Loucy (cell line): Measurements from ENCODE around the gene MEGF8.

Experiments
- H2AFZ ChIP-seq: fragments of 200-600 bp; sonication (generic); 2 replicates; pipeline ENCODE4 v1.6.0; 2016; ENCODE audit warnings: antibody characterized with exemption, mild to moderate bottlenecking, low read length, moderate library complexity
- H3F3A ChIP-seq: fragments of 200-600 bp; 2 replicates; pipeline ENCODE4 v1.6.0; 2016; ENCODE audit warnings: antibody characterized with exemption, low read depth, mild to moderate bottlenecking
- H3K27me3 ChIP-seq: fragments of 200-600 bp; sonication (generic); 2 replicates; pipeline ENCODE4 v1.6.1; 2014; ENCODE audit warnings: low read length, mild to moderate bottlenecking; ENCODE audit not compliant: insufficient read depth, poor library complexity, severe bottlenecking
- H3K36me3 ChIP-seq: fragments of 200-600 bp; sonication (generic); 2 replicates; pipeline ENCODE4 v1.6.1; 2016; ENCODE audit warnings: low read length; ENCODE audit not compliant: insufficient read depth
- H3K4me1 ChIP-seq: fragments of 200-600 bp; sonication (generic); 2 replicates; pipeline ENCODE4 v1.5.1; 2014; ENCODE audit warnings: low read length, mild to moderate bottlenecking; ENCODE audit not compliant: insufficient read depth, poor library complexity, severe bottlenecking
- H3K4me2 ChIP-seq: fragments of 200-600 bp; sonication (generic); 2 replicates; pipeline ENCODE4 v1.6.0; 2014; ENCODE audit warnings: antibody characterized with exemption, low read length, low read depth, mild to moderate bottlenecking; ENCODE audit not compliant: poor library complexity, severe bottlenecking
- H3K4me3 ChIP-seq: fragments of 200-600 bp; sonication (generic); 2 replicates; pipeline ENCODE4 v1.5.1; 2014; ENCODE audit warnings: low read length, mild to moderate bottlenecking, mixed read lengths; ENCODE audit not compliant: poor library complexity, severe bottlenecking
- H3K79me2 ChIP-seq: fragments of 200-600 bp; sonication (generic); 2 replicates; pipeline ENCODE4 v1.6.1; 2014; ENCODE audit warnings: low read length; ENCODE audit not compliant: insufficient read depth
- H3K9ac ChIP-seq: fragments of 200-600 bp; sonication (generic); 2 replicates; pipeline ENCODE4 v1.6.0; 2014; ENCODE audit warnings: mild to moderate bottlenecking, low read depth, low read length, moderate library complexity; ENCODE audit not compliant: poor library complexity, severe bottlenecking
- H3K9me2 ChIP-seq: fragments of 200-600 bp; sonication (generic); replicated peaks from 2 replicates; pipeline ENCODE4 v1.6.1; 2016; ENCODE audit warnings: low read depth, low read length, mixed read lengths
- H3K9me3 ChIP-seq: fragments of 200-600 bp; sonication (generic); 2 replicates; pipeline ENCODE4 v1.6.1; 2014; ENCODE audit warnings: mild to moderate bottlenecking, antibody characterized with exemption, low read length, low read depth; ENCODE audit not compliant: insufficient read depth
- H4K20me1 ChIP-seq: fragments of 200-600 bp; sonication (generic); 2 replicates; pipeline ENCODE4 v1.6.0; 2014; ENCODE audit warnings: antibody characterized with exemption, low read length, mild to moderate bottlenecking; ENCODE audit not compliant: insufficient read depth, poor library complexity, severe bottlenecking
- EZH2phosphoT487 ChIP-seq: fragments of 200-600 bp; IDR thresholded peaks from 2 replicates; pipeline ENCODE4 v1.6.1; 2018; ENCODE audit warnings: antibody characterized with exemption, mild to moderate bottlenecking, moderate library complexity, borderline replicate concordance
- TF ChIP-seq, protein P1 (sequence below): fragments of 200-600 bp; sonication (generic); conservative IDR thresholded peaks from 2 replicates; pipeline ENCODE4 v1.5.1; 2014; ENCODE audit warnings: mild to moderate bottlenecking, antibody characterized with exemption, low read length

MEGF8 gene

GRCh38 chr19:42281146-42281826, 44.1 kb upstream of the MEGF8 start:
- TF ChIP-seq EZH2phosphoT487: no peak
- TF ChIP-seq, protein P1, sequence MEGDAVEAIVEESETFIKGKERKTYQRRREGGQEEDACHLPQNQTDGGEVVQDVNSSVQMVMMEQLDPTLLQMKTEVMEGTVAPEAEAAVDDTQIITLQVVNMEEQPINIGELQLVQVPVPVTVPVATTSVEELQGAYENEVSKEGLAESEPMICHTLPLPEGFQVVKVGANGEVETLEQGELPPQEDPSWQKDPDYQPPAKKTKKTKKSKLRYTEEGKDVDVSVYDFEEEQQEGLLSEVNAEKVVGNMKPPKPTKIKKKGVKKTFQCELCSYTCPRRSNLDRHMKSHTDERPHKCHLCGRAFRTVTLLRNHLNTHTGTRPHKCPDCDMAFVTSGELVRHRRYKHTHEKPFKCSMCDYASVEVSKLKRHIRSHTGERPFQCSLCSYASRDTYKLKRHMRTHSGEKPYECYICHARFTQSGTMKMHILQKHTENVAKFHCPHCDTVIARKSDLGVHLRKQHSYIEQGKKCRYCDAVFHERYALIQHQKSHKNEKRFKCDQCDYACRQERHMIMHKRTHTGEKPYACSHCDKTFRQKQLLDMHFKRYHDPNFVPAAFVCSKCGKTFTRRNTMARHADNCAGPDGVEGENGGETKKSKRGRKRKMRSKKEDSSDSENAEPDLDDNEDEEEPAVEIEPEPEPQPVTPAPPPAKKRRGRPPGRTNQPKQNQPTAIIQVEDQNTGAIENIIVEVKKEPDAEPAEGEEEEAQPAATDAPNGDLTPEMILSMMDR: no peak
- no peak overlapping the region for H2AFZ ChIP-seq
- H3K4me3 ChIP-seq: peak overlapping the region; percentile 74
- peak overlapping the region; percentile 87 for H3K4me2 ChIP-seq
- H3K27me3 ChIP-seq: no peaks in the 10 kb centered on the region
- H3F3A ChIP-seq: peaks cover 5% of the 10 kb centered on the region; the same call in 1 of the 2 replicates
- peak overlapping the region; percentile 76 for H3K9ac ChIP-seq
- H4K20me1 ChIP-seq: peaks cover 17% of the 10 kb centered on the region
- H3K36me3 ChIP-seq: no peaks in the 10 kb centered on the region
- peaks cover 52% of the 10 kb centered on the region for H3K4me1 ChIP-seq
- no peaks in the 10 kb centered on the region for H3K9me2 ChIP-seq
- H3K9me3 ChIP-seq: no peaks in the 10 kb centered on the region
- peaks cover 33% of the 10 kb centered on the region for H3K79me2 ChIP-seq

DNA sequence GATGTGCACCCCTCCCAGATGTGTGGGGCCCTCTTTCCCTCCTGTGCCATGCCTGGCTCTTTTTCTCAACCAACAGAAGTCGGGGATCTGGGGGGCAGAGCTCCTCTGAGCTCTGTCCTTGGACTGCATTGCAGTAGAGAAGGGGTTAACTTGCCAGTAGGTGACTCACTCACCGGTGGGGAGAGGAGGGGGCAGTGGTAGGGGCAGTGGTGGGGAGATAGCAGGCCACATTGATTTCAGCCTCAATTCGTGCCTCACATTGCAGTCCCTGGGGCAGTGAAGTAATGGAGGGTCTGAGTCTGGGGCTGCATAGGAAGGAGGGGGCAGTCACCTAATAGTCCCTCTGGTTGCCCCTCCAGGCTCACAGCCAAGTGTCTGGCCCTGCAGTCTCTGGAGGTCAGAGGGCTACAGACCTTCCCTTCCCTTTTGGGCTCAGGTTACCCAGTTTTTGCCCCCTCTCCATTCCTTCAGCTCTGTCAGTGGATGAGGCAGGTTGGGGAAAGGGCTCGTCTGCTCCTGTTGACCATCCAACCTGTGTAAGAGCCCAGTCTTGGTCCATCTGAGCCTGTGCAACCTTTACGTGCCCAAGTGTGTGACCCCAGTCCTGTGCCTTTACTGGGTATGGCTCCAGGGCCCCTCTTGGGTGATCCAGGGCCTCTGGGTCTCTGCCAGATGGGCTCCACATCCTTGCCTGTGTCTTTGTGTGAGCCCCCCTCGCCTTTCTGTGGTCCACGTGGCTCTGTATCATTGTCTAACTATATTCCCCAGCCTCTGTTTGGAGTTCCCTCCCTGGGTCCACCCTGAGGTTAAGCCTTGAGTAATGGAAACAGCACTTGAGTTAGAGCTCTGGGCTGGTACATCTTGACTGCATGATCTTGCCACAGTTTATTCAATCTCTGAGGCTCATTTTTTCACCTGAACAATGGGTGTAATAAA, 43.3 kb upstream of the MEGF8 start:
- peak overlapping the region; percentile 76 for H3K9ac ChIP-seq
- no peak overlapping the region for H2AFZ ChIP-seq
- peak overlapping the region; percentile 87 for H3K4me2 ChIP-seq
- H4K20me1 ChIP-seq: peaks cover 20% of the 10 kb centered on the region
- H3K27me3 ChIP-seq: no peaks in the 10 kb centered on the region
- peaks cover 54% of the 10 kb centered on the region for H3K4me1 ChIP-seq
- H3K79me2 ChIP-seq: peaks cover 39% of the 10 kb centered on the region
- peaks cover 3% of the 10 kb centered on the region; the same call in 1 of the 2 replicates for H3K36me3 ChIP-seq
- no peaks in the 10 kb centered on the region for H3K9me2 ChIP-seq
- TF ChIP-seq, protein P1: no peak
- no peak for TF ChIP-seq EZH2phosphoT487
- H3K9me3 ChIP-seq: no peaks in the 10 kb centered on the region
- peaks cover 5% of the 10 kb centered on the region; the same call in 1 of the 2 replicates for H3F3A ChIP-seq
- peak overlapping the region; percentile 74 for H3K4me3 ChIP-seq

GRCh38 chr19:42282819-42283187, 42.6 kb upstream of the MEGF8 start:
- H3K27me3 ChIP-seq: no peaks in the 10 kb centered on the region
- H3K36me3 ChIP-seq: peaks cover 10% of the 10 kb centered on the region; the same call in 1 of the 2 replicates
- peaks cover 5% of the 10 kb centered on the region; the same call in 1 of the 2 replicates for H3F3A ChIP-seq
- H3K9ac ChIP-seq: peak overlapping the region; percentile 76
- no peak for TF ChIP-seq EZH2phosphoT487
- TF ChIP-seq, protein P1: no peak
- H4K20me1 ChIP-seq: peaks cover 20% of the 10 kb centered on the region
- no peaks in the 10 kb centered on the region for H3K9me3 ChIP-seq
- H3K4me3 ChIP-seq: peak overlapping the region; percentile 75
- peak overlapping the region; percentile 87 for H3K4me2 ChIP-seq
- H3K4me1 ChIP-seq: peaks cover 54% of the 10 kb centered on the region
- peaks cover 36% of the 10 kb centered on the region for H3K79me2 ChIP-seq
- no peak overlapping the region for H2AFZ ChIP-seq
- no peaks in the 10 kb centered on the region for H3K9me2 ChIP-seq
